KOPT-K1 (cell line): ENCODE measurements around the gene MSANTD3.
"Not testable (repeated sequence)": the region's sequence is repeated elsewhere in the genome, so short reads cannot be mapped to it uniquely, and the experiment has no call there.

Source experiments
- H3K27ac ChIP-seq: fragments of 200-600 bp; sonication (generic); 2 replicates; pipeline ENCODE4 v1.5.1; 2016; ENCODE audit warnings: antibody characterized with exemption, mild to moderate bottlenecking, low read depth, low read length; ENCODE audit not compliant: poor library complexity, severe bottlenecking
- H3K36me3 ChIP-seq: fragments of 200-600 bp; sonication (generic); 2 replicates; pipeline ENCODE4 v1.5.1; 2017; ENCODE audit warnings: antibody characterized with exemption, mild to moderate bottlenecking, low read length, moderate library complexity; ENCODE audit not compliant: insufficient read depth
- H3K9me3 ChIP-seq: fragments of 200-600 bp; sonication (generic); 2 replicates; pipeline ENCODE4 v1.5.1; 2017; ENCODE audit warnings: antibody characterized with exemption, low read length, mild to moderate bottlenecking; ENCODE audit not compliant: insufficient read depth, poor library complexity, severe bottlenecking

Gene MSANTD3

DNA sequence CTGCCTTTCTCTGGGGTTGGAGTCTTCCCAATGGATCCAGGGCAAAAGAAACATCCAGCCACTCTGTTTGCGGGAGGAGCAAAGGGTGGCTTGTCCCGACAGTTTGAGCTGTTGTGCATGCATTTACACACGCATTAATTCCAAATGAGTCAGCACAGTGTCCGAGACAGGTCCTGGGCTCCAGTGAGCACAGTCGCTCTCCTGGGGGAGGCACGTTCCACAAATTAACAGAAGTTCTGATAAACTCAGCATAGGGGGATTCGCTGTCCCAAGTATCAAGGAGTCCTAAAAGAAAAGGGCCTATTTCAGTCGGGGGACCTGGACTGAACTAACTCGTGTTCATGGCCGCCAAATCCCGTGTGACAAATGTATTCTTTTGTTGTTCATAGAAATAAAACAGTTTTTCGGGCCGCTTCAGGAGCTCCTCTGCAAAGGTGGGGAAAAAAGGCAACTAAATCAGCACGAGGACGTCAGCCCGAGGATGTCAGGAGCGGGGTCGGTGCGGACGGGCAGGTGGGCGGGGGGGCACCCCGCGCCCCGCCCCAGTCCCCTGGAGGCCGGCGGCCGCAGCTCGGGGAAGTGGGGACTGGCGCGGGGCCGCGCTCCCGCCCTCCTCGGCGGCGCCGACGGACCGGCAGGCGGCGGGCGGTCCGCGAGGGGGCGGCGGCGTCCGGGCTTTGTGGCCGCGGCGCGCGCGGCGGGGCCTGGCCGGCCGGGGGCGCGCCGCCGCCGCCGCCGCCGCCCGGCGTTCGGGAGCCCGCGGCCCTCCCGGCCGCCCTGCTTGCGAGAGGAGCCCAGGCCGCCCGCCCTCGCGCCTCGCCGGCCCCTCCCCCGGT, at the start of gene MSANTD3:
Gene MSANTD3 (plus strand): TSS at position 614 of the 836 bp plus-strand sequence. CDS start 14,796 bp downstream, outside the sequence.
- no peaks in the 10 kb centered on the region for H3K9me3 ChIP-seq
- H3K36me3 ChIP-seq = no peaks in the 10 kb centered on the region
- H3K27ac ChIP-seq = peak within 1 kb of the TSS; percentile 56

GRCh38 chr9:100379862-100380261, 47.1 kb upstream of the MSANTD3 start:
- Histone ChIP-seq H3K27ac (no peak overlapping the region), H3K36me3 (no peaks in the 10 kb centered on the region), H3K9me3 (peaks cover 14% of the 10 kb centered on the region)

GRCh38 chr9:100392989-100393388, 34.0 kb upstream of the MSANTD3 start:
- H3K9me3 ChIP-seq, H3K36me3 ChIP-seq, H3K27ac ChIP-seq: not testable (repeated sequence)

- H3K36me3 ChIP-seq = no peaks in the 10 kb centered on the region
- H3K9me3 ChIP-seq = no peaks in the 10 kb centered on the region
- H3K27ac ChIP-seq = no peak overlapping the region
Measured at GRCh38 chr9:100394032-100394695, 32.8 kb upstream of the MSANTD3 start.

GRCh38 chr9:100394816-100395215, 32.1 kb upstream of the MSANTD3 start:
- no peaks in the 10 kb centered on the region for H3K9me3 ChIP-seq
- no peaks in the 10 kb centered on the region for H3K36me3 ChIP-seq
- H3K27ac ChIP-seq = no peak overlapping the region

GRCh38 chr9:100396769-100397168, 30.2 kb upstream of the MSANTD3 start:
- H3K36me3 ChIP-seq = no peaks in the 10 kb centered on the region
- H3K27ac ChIP-seq = no peak overlapping the region
- no peaks in the 10 kb centered on the region for H3K9me3 ChIP-seq

DNA sequence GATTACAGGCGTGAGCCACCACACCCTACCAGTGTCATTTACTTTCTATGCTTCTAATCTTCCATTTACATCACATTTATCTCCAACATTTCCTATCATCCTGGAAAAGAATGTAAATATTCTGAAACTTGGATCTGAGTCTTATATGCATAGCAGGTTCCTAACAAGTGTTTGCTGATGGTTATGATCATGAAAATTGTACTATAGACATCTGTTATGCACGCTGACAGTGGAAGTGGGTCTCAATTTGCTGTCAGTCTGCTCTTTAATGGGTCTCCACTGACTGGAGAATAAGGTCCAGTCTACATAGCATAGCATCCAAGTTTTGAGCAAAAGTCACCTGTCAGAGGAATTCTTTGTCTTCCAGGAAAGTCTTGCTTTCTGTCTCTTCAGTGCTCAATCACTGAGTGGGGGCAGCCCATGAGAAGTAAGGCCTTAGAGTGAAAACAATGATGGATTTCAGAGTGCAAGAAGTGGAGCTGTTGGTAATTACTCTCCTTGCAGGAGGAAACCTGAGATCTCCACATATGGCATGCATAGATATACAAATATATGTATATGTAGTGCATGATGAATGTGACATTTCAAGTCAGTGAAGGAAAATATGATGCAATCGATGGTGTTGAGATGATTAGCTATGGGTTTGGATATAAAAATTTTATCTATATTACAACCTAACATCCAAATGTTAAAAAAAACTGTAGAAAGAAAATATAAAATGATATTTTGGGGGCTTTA, 29.2 kb upstream of the MSANTD3 start:
- Histone ChIP-seq H3K27ac (no peak overlapping the region), H3K36me3 (no peaks in the 10 kb centered on the region), H3K9me3 (no peaks in the 10 kb centered on the region)

GRCh38 chr9:100401042-100401441, 25.9 kb upstream of the MSANTD3 start:
- no peak overlapping the region for H3K27ac ChIP-seq

GRCh38 chr9:100406962-100407361, 20.0 kb upstream of the MSANTD3 start:
- no peaks in the 10 kb centered on the region for H3K36me3 ChIP-seq
- H3K9me3 ChIP-seq = peaks cover 5% of the 10 kb centered on the region
- no peak overlapping the region for H3K27ac ChIP-seq

More at GRCh38 chr9:100401042-100401441, 25.9 kb upstream of the MSANTD3 start:
- no peaks in the 10 kb centered on the region for H3K36me3 ChIP-seq
- H3K9me3 ChIP-seq = no peaks in the 10 kb centered on the region

GRCh38 chr9:100408546-100409175, 18.3 kb upstream of the MSANTD3 start:
- Histone ChIP-seq H3K9me3 (peaks cover 5% of the 10 kb centered on the region), H3K36me3 (no peaks in the 10 kb centered on the region), H3K27ac (no peak overlapping the region)

- no peaks in the 10 kb centered on the region for H3K36me3 ChIP-seq
- H3K9me3 ChIP-seq = peaks cover 5% of the 10 kb centered on the region
- H3K27ac ChIP-seq = no peak overlapping the region
Measured at GRCh38 chr9:100409176-100409556, 17.8 kb upstream of the MSANTD3 start.

DNA sequence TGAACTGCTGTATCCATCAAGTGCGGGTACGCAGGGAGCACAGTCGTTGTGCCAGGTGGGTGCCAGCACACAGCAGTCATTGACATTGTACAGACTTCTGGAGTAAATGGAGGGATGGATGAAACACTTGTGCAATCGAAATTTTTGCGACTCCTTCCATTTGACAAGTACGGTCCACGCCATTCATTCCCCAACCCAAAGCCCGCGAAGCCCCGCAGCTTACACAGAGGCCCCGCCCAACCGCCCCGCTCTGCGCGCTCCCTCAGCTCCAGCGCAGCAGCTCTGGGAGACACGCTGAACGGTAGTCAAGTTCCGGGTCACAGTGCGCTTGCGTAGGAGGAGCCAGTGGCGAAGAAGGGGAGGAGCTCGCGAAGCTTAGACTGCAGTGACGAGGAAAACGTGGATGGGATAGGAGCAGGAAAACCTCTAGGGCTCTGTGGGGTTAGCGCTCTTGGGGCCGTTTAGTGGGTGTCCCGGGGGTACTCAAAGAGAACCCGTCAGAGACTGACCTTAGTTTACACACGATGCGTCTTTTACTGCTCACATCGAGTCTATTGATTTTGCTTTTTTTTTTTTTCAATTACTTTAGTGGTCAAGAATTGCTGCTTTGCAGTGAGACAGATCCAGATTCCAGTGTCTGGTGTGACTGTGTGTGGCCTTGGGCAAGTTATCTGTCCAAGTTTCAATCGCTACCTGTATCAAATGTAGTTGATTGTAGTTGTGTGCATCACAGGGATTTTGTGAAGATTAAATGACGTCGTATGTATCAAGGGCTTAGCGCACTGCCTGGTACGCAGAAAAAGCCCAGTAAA, 15.3 kb upstream of the MSANTD3 start:
- H3K36me3 ChIP-seq = no peaks in the 10 kb centered on the region
- H3K27ac ChIP-seq = peak overlapping the region; percentile 33
- peaks cover 5% of the 10 kb centered on the region for H3K9me3 ChIP-seq

- Histone ChIP-seq H3K27ac (no peak overlapping the region), H3K9me3 (peaks cover 5% of the 10 kb centered on the region), H3K36me3 (no peaks in the 10 kb centered on the region)
Measured at GRCh38 chr9:100413839-100414420, 13.0 kb upstream of the MSANTD3 start.

- H3K27ac ChIP-seq = no peak overlapping the region
- H3K36me3 ChIP-seq = no peaks in the 10 kb centered on the region
- H3K9me3 ChIP-seq = no peaks in the 10 kb centered on the region
Measured at GRCh38 chr9:100417815-100418214, 9.1 kb upstream of the MSANTD3 start.
